Inferior parietal cortex (tissue), 1 donor: ENCODE measurements around the gene SCIMP.
"Not testable (repeated sequence)": the region's sequence is repeated elsewhere in the genome, so short reads cannot be mapped to it uniquely, and the experiment has no call there.

Experiments used
- DNase-seq: peaks from one replicate; pipeline ENCODE4 v3.0.0-alpha.2; 2016; ENCODE audit errors: extremely low spot score

SCIMP gene

DNA sequence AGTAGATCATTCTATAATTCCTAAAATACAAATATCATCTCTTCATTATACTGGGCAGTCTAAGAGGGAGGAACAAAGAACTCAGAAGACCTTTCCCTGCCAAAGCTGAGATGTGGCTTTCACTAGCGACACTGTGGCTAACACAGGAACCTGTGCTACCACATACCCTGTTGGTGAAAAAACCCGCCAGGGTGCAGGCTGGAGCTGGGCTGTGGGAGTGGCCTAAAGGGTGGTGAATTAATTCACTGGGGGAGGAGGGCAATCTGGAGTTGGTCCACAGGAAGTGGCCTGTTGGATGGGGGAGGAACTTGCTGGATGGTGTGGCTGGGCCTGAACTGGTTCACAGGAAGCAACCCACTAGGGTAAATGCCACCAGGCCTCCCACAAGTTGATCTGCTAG lies 50.4 kb downstream of the SCIMP start:
- DNase-seq = no peak

DNA sequence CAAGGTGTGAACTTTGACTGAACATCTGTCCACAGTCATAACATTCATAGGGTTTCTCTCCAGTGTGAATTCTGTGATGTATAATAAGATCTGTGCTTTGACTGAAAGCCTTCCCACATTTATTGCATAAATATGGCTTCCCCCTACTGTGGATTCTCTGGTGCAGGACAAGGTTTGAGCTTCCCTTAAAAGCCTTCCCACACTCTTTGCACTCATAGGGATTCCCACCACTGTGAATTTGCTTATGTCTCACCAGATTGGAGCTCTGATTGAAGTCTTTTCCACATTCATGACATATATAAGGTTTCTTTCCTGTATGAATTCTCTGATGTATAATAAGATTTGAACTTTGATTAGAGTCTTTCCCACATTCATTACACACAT lies 51.3 kb downstream of the SCIMP start:
- no peak for DNase-seq

DNA sequence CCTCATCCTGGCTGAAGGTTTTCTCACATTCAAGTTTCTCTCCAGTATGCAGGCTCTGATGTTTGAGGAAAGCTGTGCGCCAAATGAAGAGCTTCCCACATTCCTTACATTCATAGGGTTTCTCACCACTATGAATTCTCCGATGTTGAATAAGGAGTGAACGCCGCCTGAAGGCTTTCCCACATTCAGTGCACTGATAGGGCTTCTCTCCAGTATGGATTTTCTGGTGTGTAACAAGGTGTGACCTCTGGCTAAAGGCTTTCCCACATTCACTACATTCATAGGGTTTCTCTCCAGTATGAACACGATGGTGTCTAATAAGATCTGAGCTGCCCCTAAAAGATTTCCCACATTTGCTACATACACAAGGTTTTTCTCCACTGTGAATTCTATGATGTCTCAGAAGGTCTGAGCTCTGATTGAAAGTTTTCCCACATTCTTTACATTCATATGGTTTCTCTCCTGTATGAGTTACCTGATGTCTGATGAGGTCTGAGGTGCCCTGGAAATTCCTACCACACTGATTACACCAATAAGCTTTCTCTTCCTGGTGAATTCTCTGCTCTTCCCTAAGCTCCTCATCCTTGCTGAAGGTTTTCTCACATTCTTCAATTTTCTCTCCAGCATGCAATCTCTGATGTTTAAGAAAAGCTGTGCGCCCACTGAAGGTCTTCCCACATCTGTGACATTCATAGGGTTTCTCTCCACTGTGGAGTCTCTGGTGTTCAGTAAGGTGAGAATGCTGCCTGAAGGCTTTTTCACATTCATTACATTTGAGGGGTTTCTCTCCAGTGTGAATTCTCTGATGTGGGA lies 51.9 kb downstream of the SCIMP start:
- DNase-seq = no peak

DNA sequence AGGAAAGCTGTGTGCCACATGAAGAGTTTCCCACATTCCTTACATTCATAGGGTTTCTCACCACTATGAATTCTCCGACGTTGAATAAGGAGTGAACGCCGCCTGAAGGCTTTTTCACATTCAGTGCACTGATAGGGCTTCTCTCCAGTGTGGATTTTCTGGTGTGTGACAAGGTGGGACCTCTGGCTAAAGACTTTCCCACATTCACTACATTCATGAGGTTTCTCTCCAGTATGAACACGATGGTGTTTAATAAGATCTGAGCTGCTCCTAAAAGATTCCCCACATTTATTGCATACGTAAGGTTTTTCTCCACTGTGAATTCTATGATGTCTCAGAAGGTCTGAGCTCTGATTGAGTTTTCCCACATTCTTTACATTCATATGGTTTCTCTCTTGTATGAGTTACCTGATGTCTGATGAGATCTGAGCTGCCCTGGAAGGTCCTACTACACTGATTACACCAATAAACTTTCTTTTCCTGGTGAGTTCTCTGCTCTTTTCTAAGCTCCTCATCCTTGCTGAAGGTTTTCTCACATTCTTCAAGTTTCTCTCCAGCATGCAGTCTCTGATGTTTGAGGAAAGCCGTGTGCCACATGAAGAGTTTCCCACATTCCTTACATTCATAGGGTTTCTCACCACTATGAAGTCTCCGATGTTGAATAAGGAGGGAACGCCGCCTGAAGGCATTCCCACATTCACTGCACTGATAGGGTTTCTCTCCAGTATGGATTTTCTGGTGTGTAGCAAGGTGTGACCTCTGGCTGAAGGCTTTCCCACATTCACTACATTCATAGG lies 53.0 kb downstream of the SCIMP start:
- DNase-seq = no peak

DNA sequence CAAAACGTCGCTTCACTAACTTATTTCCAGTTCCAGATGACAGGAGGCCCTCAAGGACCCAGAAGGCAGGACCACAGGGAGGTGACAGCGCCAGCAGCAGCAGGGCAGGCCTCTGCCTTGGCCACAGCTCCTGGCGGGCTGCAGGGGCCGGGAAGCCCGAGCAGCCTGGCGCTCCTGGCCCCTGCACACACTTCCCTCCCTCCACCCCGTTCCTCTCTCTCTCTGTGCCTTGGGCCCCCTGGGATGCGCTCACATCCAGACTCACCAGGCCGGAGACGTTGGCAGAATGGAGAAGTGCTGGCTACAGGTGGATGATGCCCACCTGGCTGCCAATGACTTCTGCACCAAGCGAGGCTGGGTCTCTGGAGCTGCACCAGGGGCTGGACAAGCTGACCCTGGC lies 55.7 kb downstream of the SCIMP start:
- DNase-seq = no peak

DNA sequence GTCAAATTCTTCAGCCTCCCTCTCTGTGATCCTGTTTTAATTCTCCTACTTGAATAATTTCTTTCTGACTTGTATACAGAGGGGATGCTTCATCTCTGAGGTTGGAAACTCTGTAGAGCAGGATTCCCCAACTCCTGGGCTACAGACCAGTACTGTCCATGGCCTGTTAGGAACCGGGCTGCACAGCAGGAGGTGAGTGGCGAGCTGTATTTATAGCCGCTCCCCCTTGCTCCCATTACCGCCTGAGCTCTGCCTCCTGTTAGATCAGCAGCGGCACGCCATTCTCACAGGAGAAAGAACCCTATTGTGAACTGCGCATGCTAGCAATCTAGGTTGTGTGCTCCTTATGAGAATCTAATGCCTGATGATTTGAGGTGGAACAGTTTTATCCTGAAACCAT lies 59.6 kb downstream of the SCIMP start:
- not testable (repeated sequence) for DNase-seq

DNA sequence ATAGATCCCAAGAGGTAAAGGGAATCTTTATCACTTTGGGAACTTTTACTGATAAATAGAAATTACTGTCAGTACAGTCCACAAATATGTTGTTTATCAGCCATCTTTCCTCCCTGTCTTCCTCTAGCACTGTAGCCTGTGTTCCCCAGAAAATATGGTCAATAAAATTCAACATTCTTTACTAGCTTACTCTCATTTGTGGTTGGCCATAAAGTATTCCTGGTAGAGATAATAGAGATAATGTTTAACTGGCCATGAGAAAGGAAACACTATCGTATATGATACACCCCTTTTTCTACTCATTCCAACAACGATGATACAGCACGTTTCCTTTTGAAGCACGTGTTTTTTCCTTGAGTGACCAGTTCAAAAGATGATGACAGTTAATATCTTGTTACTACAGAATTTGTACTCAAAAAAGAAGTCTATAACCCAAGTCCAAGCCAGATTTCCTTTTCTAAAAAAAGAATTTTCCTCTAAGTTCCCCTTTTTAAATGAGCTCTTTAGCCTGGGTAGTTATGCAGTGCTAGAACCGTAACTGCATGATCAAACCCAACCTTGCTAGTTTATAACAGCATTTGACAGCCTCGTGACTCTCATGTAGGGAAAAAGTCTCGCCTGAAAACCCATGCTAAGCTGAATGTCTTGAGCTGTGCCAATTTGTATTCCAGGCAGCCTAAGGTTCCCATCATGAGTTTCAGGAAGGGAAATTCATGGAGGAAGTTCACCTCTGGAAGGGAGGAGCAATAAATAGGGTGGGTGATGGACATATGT lies 68.7 kb downstream of the SCIMP start:
- not testable (repeated sequence) for DNase-seq

DNA sequence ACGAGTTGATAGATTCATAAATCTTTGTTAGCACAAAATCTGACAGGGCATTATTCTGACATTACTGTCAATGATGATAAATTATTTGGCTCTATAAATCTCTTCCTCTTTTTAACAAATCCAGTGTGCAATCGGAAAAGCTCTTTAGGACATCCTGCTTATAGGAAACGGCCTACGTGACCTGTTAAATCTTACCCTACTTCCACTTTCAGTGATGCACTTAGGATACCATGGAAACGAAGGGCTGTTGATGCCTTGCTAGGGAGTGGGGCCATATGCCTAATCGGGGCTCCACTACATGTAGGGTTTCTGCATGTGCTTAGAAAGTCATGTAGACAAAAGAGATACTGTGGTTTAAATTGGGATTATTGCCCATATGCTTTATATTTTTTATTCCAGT lies 70.2 kb downstream of the SCIMP start:
- DNase-seq = no peak

DNA sequence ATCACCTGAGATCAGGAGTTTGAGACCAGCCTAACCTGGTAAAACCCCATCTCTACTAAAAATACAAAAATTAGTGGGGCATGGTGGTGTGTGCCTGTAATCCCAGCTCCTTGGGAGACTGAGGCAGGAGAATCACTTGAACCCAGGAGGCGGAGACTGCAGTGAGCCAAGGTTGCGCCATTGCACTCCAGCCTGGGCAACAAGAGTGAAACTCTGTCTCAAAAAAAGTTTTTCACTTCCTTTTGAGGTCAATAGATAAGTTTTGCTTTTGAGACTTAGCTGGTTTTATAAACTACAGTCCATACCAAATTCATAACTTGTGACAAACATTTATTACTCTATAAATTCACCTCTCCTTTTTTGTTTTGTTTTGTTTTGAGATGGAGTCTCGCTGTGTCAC lies 72.9 kb downstream of the SCIMP start:
- DNase-seq = not testable (repeated sequence)

DNA sequence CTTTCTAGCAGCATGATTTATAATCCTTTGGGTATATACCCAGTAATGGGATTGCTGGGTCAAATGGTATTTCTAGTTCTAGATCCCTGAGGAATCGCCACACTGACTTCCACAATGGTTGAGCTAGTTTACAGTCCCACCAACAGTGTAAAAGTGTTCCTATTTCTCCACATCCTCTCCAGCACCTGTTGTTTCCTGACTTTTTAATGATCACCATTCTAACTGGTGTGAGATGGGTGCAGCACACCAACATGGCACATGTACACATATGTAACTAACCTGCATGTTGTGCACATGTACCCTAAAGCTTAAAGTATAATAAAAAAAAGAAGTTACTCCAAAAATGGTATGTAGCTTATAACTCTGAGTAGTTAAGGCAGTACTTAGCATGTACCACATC lies 74.0 kb downstream of the SCIMP start:
- DNase-seq = not testable (repeated sequence)
